Suprapubic skin (tissue), 4 donors: ENCODE data around the gene TAS2R20. TPM values are rescaled to one million over a fixed set of nuclear protein-coding genes. Genes with fewer than 3 reads are reported as not detected.
"Not testable (repeated sequence)": the region's sequence is repeated elsewhere in the genome, so short reads cannot be mapped to it uniquely, and the experiment has no call there.

ENCODE experiments used
- DNase-seq, 2 donors: peaks; one replicate each; pipeline ENCODE4 v3.0.0-alpha.2; 2019; ENCODE audit warnings: low spot score in 2 of 2
- H3K27ac ChIP-seq: fragments of 200-600 bp; sonication (generic); one replicate; pipeline ENCODE4 v1.5.1; 2019
- H3K27me3 ChIP-seq: fragments of 200-600 bp; sonication (generic); one replicate; pipeline ENCODE4 v1.5.1; 2019
- H3K36me3 ChIP-seq: fragments of 200-600 bp; sonication (generic); one replicate; pipeline ENCODE4 v1.5.1; 2019
- H3K4me1 ChIP-seq: fragments of 200-600 bp; sonication (generic); one replicate; pipeline ENCODE4 v1.5.1; 2019
- H3K4me3 ChIP-seq: fragments of 200-600 bp; sonication (generic); one replicate; pipeline ENCODE4 v1.5.1; 2019; ENCODE audit warnings: mild to moderate bottlenecking
- H3K9me3 ChIP-seq: fragments of 200-600 bp; sonication (generic); one replicate; pipeline ENCODE4 v1.5.1; 2019
- EP300 ChIP-seq: sonication (generic); formaldehyde crosslinking; IDR thresholded peaks from one replicate; pipeline ENCODE4 v1.6.1; 2017; ENCODE audit warnings: antibody characterized with exemption
- POLR2A ChIP-seq, 2 donors: fragments of 450-650 bp; IDR thresholded peaks; one replicate each; pipeline ENCODE4 v1.6.1; 2017; ENCODE audit warnings: antibody characterized with exemption in 2 of 2, mild to moderate bottlenecking in 2 of 2, moderate library complexity in 2 of 2
- POLR2AphosphoS5 ChIP-seq, 3 donors: sonication (generic); formaldehyde crosslinking; IDR thresholded peaks; one replicate each; pipeline ENCODE4 v1.6.1; 2017; ENCODE audit warnings: antibody characterized with exemption in 3 of 3
- WGBS: methylation state at CpG from one replicate; pipeline ENCODE4 v1.1.5; 2018; 5-methylcytosine and 5-hydroxymethylcytosine counted together
- total RNA-seq, 4 donors: library from RNA; depleted of rRNA; stranded (reverse); fragments of >200 nt; gene quantifications; one replicate each; pipeline ENCODE4 v1.1.0, GENCODE V29; 2016
- TF ChIP-seq, protein P1 (sequence below), 2 donors: fragments of 200-600 bp in 1 of 2; fragments of 450-650 bp in 1 of 2; sonication (generic) in 1 of 2; IDR thresholded peaks; one replicate each; pipeline ENCODE4 v1.5.1; 2016 to 2019; ENCODE audit warnings: antibody characterized with exemption in 2 of 2, mild to moderate bottlenecking in 1 of 2, moderate library complexity in 1 of 2

TAS2R20 gene, protein sequence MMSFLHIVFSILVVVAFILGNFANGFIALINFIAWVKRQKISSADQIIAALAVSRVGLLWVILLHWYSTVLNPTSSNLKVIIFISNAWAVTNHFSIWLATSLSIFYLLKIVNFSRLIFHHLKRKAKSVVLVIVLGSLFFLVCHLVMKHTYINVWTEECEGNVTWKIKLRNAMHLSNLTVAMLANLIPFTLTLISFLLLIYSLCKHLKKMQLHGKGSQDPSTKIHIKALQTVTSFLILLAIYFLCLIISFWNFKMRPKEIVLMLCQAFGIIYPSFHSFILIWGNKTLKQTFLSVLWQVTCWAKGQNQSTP
- 1 to 10 TPM in 3 of 4 donors, not detected in 1; 1.0 to 4.1 (median 2.6) TPM for total RNA-seq

DNA sequence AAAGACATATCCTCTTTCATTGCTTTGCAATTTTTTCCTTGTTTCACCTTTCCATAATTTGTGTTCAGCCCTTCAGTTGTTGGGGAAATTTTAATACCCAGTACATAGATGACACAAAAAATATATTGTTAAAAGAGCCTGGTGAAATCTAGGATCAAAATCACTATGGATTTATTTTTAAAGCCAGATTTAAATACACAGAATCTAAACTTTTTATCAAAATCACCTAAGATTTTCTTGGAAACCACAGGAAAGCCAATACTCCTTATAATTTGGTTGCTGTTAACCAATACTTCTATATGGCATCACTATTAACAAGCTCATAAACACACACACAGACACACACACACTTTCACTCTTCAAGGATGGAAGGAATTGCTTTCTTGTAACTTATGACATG is at the start of gene TAS2R20:
Gene TAS2R20, minus strand, starts transcription at position 101 of the 400 bp plus-strand sequence. CDS start 429 bp downstream, outside the sequence.
- no peak for TF ChIP-seq EP300
- no peak for TF ChIP-seq POLR2AphosphoS5 (IDR thresholded peaks at IDR 0.05)
- TF ChIP-seq POLR2A (IDR thresholded peaks at IDR 0.05), result no peak
- TF ChIP-seq, protein P1, sequence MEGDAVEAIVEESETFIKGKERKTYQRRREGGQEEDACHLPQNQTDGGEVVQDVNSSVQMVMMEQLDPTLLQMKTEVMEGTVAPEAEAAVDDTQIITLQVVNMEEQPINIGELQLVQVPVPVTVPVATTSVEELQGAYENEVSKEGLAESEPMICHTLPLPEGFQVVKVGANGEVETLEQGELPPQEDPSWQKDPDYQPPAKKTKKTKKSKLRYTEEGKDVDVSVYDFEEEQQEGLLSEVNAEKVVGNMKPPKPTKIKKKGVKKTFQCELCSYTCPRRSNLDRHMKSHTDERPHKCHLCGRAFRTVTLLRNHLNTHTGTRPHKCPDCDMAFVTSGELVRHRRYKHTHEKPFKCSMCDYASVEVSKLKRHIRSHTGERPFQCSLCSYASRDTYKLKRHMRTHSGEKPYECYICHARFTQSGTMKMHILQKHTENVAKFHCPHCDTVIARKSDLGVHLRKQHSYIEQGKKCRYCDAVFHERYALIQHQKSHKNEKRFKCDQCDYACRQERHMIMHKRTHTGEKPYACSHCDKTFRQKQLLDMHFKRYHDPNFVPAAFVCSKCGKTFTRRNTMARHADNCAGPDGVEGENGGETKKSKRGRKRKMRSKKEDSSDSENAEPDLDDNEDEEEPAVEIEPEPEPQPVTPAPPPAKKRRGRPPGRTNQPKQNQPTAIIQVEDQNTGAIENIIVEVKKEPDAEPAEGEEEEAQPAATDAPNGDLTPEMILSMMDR (IDR thresholded peaks at IDR 0.05), result no peak
- no peaks in the 10 kb centered on the region for H3K36me3 ChIP-seq
- H3K4me1 ChIP-seq, result no peaks in the 10 kb centered on the region
- H3K27me3 ChIP-seq, result no peaks in the 10 kb centered on the region
- no peak within 1 kb of the TSS for H3K4me3 ChIP-seq
- H3K27ac ChIP-seq, result no peak within 1 kb of the TSS
- no peaks in the 10 kb centered on the region for H3K9me3 ChIP-seq
- DNase-seq, result no peak

DNA sequence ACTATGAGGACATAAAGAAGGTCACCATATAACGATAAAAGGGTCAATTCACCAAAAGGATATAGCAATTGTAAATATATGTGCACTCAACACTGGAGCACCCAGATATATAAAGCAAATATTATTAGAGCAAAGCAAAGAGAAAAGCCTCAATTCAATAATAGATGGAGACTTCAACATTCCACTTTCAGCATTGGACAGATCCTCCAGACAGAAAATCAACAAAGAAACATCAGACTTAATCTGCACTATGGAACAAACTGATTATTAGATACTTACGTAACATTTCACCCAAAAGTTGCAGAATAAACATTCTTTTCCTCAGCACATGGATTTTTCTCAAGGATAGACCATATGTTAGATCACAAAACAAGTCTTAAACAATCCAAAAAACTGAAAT is 43.3 kb upstream of the TAS2R20 start:
- not testable (repeated sequence) for H3K4me1 ChIP-seq, H3K27me3 ChIP-seq, H3K9me3 ChIP-seq, H3K27ac ChIP-seq, H3K36me3 ChIP-seq, DNase-seq, H3K4me3 ChIP-seq
- 96% methylated on average over 2 of the region's 2 CpGs for whole genome bisulfite sequencing

DNA sequence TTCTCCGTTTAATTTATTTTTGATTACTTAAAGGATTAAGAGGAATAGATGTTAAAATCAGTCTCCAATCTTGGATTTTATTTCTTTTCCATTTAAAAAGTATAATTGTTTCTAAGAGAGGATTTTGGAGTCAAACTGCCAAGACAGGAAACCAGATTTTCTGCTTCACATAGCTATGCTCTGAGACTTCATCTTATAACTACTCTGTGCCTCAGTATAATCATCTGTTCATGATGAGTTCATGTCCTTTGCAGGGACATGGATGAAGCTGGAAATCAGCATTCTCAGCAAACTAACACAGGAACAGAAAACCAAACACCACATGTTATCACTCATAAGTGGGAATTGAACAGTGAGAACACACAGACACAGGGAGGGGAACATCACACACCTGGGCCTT is 42.1 kb upstream of the TAS2R20 start:
- no peak overlapping the region for H3K4me3 ChIP-seq
- peaks cover 4% of the 10 kb centered on the region for H3K36me3 ChIP-seq
- no peak overlapping the region for H3K27ac ChIP-seq
- H3K9me3 ChIP-seq, result no peaks in the 10 kb centered on the region
- WGBS, result 67% methylated on average over 1 of the region's 1 CpG
- no peaks in the 10 kb centered on the region for H3K4me1 ChIP-seq
- H3K27me3 ChIP-seq, result no peaks in the 10 kb centered on the region
- no peak for DNase-seq
- TF ChIP-seq EP300, result no peak
- no peak for TF ChIP-seq POLR2A (IDR thresholded peaks at IDR 0.05)
- TF ChIP-seq, protein P1 (IDR thresholded peaks at IDR 0.05), result no peak
- TF ChIP-seq POLR2AphosphoS5 (IDR thresholded peaks at IDR 0.05), result no peak

DNA sequence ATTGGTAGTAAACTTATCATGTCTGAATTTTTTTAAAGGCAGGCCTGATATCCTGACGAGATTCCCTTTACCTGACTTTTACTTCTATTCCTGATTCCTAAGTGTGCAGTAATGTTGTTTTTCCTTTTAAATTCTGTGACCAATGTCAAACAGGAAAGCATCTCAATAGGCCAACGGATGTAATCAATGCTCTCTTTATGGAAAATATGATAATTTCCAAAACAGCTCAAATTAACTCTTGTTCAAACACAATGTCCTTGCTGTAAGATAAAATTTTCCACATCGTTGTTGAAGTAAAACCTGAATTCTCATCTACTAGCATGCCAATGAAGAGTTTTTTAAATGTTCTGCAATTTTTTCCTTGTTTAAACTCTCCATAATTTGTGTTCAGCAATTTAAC is 41.1 kb upstream of the TAS2R20 start:
- Histone ChIP-seq H3K27me3 (no peaks in the 10 kb centered on the region), H3K9me3 (no peaks in the 10 kb centered on the region), H3K4me1 (no peaks in the 10 kb centered on the region), H3K4me3 (no peak overlapping the region), H3K36me3 (no peaks in the 10 kb centered on the region), H3K27ac (no peak overlapping the region)
- no peak for DNase-seq
- TF ChIP-seq EP300, result no peak
- TF ChIP-seq, protein P1 (IDR thresholded peaks at IDR 0.05), result no peak
- TF ChIP-seq POLR2AphosphoS5 (IDR thresholded peaks at IDR 0.05), result no peak
- TF ChIP-seq POLR2A (IDR thresholded peaks at IDR 0.05), result no peak
- 54% methylated on average over 3 of the region's 3 CpGs for WGBS

DNA sequence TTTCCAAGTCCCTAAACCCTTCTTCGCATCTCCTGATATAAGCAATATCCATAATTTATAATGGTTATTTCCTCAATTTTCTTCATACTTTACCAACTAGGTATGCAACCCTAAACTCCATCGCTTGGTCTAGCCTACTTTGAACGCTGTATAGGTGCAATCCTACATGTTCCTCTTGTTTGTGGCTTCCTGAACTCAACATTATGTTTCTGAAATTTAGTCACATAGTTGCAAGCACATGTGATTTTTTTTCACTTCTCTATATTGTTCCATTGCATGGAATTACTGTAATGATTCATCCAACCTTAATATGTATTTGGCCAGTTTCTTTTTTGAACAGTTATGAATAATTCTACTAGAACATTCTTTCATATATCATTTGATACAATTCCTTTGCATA is 35.9 kb upstream of the TAS2R20 start:
- H3K27me3 ChIP-seq, H3K36me3 ChIP-seq, H3K27ac ChIP-seq, DNase-seq, H3K4me1 ChIP-seq, H3K9me3 ChIP-seq, H3K4me3 ChIP-seq: not testable (repeated sequence)
- WGBS, result 94% methylated on average over 1 of the region's 3 CpGs

DNA sequence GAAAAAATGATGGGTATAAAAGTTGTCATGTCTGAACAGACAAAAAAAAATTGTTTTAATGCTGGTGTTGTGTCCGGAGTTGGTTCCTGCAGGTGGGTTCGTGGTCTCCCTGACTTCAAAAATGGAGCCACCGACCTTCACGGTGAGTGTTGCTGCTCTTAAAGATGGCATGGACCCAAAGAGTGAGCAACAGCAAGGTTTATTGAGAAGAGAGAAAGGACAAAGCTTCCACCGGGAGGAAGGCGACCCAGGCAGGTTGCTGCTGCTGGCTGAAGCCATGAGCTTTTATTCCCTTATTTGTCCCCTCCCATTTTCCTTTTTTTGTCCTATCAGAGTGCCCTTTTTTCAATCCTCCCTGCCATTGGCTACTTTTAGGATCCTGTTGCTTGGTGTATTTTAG is 33.2 kb upstream of the TAS2R20 start, which contains the start of gene TAS2R31:
Gene TAS2R31, minus strand, starts transcription at position 101 of the 400 bp plus-strand sequence. Its CDS starts 72 bp downstream, at position 29.
- 97% methylated on average over 6 of the region's 6 CpGs for WGBS
- Histone ChIP-seq H3K36me3 (peaks cover 18% of the 10 kb centered on the region), H3K4me1 (no peaks in the 10 kb centered on the region), H3K27ac (no peak within 1 kb of the TSS), H3K27me3 (no peaks in the 10 kb centered on the region), H3K9me3 (no peaks in the 10 kb centered on the region), H3K4me3 (no peak within 1 kb of the TSS)
- TF ChIP-seq EP300 (no peak), POLR2A (IDR thresholded peaks at IDR 0.05) (no peak), POLR2AphosphoS5 (IDR thresholded peaks at IDR 0.05) (no peak)
- TF ChIP-seq, protein P1 (IDR thresholded peaks at IDR 0.05), result no peak
- DNase-seq, result no peak
